Body of pancreas (tissue), 4 donors: ENCODE data around the gene LGALS16.

Experiments
- POLR2A ChIP-seq, 3 donors: fragments of 450-650 bp; IDR thresholded peaks; one replicate each; pipeline ENCODE4 v1.6.1; 2016; ENCODE audit warnings: antibody characterized with exemption in 3 of 3, mild to moderate bottlenecking in 2 of 3
- TF ChIP-seq, protein P1 (sequence below), 7 experiments: fragments of 450-650 bp in 4 of 7; fragments of 200-600 bp in 3 of 7; sonication (generic) in 3 of 7; IDR thresholded peaks; one replicate each; pipeline ENCODE4 v1.5.1; 2016 to 2019; ENCODE audit warnings: antibody characterized with exemption in 7 of 7

DNA sequence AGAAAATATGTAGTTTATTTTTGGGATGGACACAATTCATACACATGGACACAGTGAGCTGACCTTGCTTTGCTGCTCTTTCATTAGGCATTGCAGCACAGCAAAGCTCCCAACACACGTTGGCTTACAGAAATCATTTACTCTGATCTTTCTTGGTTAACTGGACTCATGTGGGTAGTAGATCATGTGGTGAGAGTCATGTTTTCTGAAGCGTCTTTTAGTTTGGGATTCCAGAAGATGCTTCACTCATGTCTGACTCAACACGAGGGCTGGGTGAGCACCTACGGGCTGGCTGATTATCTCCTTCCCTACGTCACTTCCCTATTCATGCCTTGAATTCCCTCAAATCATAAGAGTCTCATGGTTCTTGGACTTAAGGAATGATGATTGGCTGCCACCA, 12.1 kb upstream of the LGALS16 start:
- no peak for TF ChIP-seq POLR2A (IDR thresholded peaks at IDR 0.05)
- TF ChIP-seq, protein P1, sequence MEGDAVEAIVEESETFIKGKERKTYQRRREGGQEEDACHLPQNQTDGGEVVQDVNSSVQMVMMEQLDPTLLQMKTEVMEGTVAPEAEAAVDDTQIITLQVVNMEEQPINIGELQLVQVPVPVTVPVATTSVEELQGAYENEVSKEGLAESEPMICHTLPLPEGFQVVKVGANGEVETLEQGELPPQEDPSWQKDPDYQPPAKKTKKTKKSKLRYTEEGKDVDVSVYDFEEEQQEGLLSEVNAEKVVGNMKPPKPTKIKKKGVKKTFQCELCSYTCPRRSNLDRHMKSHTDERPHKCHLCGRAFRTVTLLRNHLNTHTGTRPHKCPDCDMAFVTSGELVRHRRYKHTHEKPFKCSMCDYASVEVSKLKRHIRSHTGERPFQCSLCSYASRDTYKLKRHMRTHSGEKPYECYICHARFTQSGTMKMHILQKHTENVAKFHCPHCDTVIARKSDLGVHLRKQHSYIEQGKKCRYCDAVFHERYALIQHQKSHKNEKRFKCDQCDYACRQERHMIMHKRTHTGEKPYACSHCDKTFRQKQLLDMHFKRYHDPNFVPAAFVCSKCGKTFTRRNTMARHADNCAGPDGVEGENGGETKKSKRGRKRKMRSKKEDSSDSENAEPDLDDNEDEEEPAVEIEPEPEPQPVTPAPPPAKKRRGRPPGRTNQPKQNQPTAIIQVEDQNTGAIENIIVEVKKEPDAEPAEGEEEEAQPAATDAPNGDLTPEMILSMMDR (IDR thresholded peaks at IDR 0.05), result no peak
